Ovary (tissue), 9 donors: Measurements from ENCODE around the gene ZNF175. TPM values are rescaled to one million over a fixed set of nuclear protein-coding genes. Genes with fewer than 3 reads are reported as not detected.

ENCODE experiments used
- DNase-seq, 5 donors: peaks; one replicate each; pipeline ENCODE4 v3.0.0-alpha.2; 2019 to 2020
- H3K27ac ChIP-seq, 2 donors: fragments of 200-600 bp; one replicate each; pipeline versions ENCODE4 v1.5.1 to v1.8.0; 2019 to 2022
- H3K27me3 ChIP-seq: fragments of 200-600 bp; one replicate; pipeline ENCODE4 v1.8.0; 2022
- H3K36me3 ChIP-seq: fragments of 200-600 bp; sonication (generic); one replicate; pipeline ENCODE4 v1.5.1; 2019
- H3K4me1 ChIP-seq: one replicate; pipeline ENCODE4 v1.8.1; 2013; ENCODE audit warnings: mild to moderate bottlenecking, moderate library complexity; ENCODE audit not compliant: insufficient read depth
- H3K4me3 ChIP-seq: fragments of 200-600 bp; sonication (generic); one replicate; pipeline ENCODE4 v1.5.1; 2017
- H3K9me3 ChIP-seq, 2 donors: fragments of 200-600 bp in 1 of 2; sonication (generic) in 1 of 2; one replicate each; pipeline versions ENCODE4 v1.5.1 to v1.8.1; 2013 to 2019; ENCODE audit warnings: mild to moderate bottlenecking in 1 of 2, moderate library complexity in 1 of 2
- EP300 ChIP-seq: sonication (generic); formaldehyde crosslinking; IDR thresholded peaks from one replicate; pipeline ENCODE4 v1.6.1; 2017; ENCODE audit warnings: antibody characterized with exemption
- POLR2A ChIP-seq: fragments of 450-650 bp; IDR thresholded peaks from one replicate; pipeline ENCODE4 v1.6.1; 2017; ENCODE audit warnings: antibody characterized with exemption, mild to moderate bottlenecking, moderate library complexity
- WGBS, 3 donors: extraction: QIAGEN DNeasy Blood & Tissue Kit in 1 of 3; methylation state at CpG; one replicate each; pipeline versions ENCODE4 v1.1.5 to v1.1.7; 2013 to 2017; 5-methylcytosine and 5-hydroxymethylcytosine counted together
- intact Hi-C, 4 donors: fragments of 100-400 bp; cut with DNase I; formaldehyde crosslinking; loops; one replicate each; pipeline versions ENCODE4 v1.11.0 to v1.15.1; 2022 to 2023
- polyA plus RNA-seq, 2 donors: library from polyadenylated mRNA; stranded (reverse); fragments of 200-250 nt in 1 of 2; fragments of 350-450 nt in 1 of 2; fragmentation: Illumina TruSeq in 1 of 2; extraction: RNeasy Lipid Tissue Mini Kit (QIAGEN cat#74804) in 1 of 2; gene quantifications; one replicate each; pipeline ENCODE4 v1.2.3, GENCODE V29; 2013 to 2014
- total RNA-seq, 7 donors: library from RNA; depleted of rRNA in 2 of 7; stranded (reverse); fragments of >200 nt in 2 of 7; fragmentation: NEBNext Ultra II Directional in 3 of 7; extraction: Animal tissue kit (Norgen Biotek cat#: 25700) in 3 of 7; gene quantifications; one replicate each; pipeline versions ENCODE4 v1.1.0 to v1.2.4, GENCODE V29; 2016 to 2023
- TF ChIP-seq, protein P1 (sequence below), 3 donors: fragments of 450-650 bp in 2 of 3; fragments of 200-600 bp in 1 of 3; IDR thresholded peaks; one replicate each; pipeline versions ENCODE4 v1.5.1 to v1.8.0; 2016 to 2022; ENCODE audit warnings: antibody characterized with exemption in 3 of 3, mild to moderate bottlenecking in 1 of 3
- donor health status: DM: no; HTN: no; CAD: no; lungs with moderate emphysema.
- donor health status: DM: no; HTN: no; CAD: no.
- donor health status: Bipolar disorder and iron deficiency.
- donor health status: DM: yes; HTN: yes; CAD: no.
- donor health status: DM: no; HTN: no; CAD: no.
- donor health status: DM: yes; HTN: yes; CAD: no.

ZNF175 gene
- total and polyA plus RNA-seq, 9 donors, result 4.3 to 17.3 (median 12.6) TPM

DNA sequence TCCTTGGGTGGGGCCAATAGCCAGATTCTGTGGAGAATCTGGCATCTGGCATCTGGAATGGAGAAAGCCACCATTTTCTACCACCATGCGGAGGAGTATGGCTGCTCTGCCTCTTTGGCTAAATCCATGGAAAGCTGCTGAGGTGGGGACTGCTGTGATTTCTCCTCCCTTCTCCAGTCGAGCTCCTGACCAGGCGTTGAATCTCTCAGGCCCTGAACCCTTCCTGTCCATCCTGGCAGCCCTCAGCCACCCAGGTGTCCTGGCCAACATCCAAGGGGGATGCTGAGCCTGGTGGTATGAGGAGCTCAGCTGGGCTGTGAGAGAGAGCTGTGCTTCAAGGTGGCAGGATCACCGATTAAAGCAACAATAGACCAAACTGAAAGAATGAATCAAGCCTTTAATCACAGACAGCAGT lies 22.2 kb upstream of the ZNF175 start:
- Histone ChIP-seq H3K27me3 (no peaks in the 10 kb centered on the region), H3K36me3 (no peaks in the 10 kb centered on the region), H3K27ac (no peak overlapping the region), H3K4me1 (no peaks in the 10 kb centered on the region), H3K9me3 (no peaks in the 10 kb centered on the region), H3K4me3 (no peak overlapping the region)
- no peak for DNase-seq
- TF ChIP-seq POLR2A (no peak), EP300 (no peak)
- TF ChIP-seq, protein P1, sequence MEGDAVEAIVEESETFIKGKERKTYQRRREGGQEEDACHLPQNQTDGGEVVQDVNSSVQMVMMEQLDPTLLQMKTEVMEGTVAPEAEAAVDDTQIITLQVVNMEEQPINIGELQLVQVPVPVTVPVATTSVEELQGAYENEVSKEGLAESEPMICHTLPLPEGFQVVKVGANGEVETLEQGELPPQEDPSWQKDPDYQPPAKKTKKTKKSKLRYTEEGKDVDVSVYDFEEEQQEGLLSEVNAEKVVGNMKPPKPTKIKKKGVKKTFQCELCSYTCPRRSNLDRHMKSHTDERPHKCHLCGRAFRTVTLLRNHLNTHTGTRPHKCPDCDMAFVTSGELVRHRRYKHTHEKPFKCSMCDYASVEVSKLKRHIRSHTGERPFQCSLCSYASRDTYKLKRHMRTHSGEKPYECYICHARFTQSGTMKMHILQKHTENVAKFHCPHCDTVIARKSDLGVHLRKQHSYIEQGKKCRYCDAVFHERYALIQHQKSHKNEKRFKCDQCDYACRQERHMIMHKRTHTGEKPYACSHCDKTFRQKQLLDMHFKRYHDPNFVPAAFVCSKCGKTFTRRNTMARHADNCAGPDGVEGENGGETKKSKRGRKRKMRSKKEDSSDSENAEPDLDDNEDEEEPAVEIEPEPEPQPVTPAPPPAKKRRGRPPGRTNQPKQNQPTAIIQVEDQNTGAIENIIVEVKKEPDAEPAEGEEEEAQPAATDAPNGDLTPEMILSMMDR (IDR thresholded peaks at IDR 0.05), result no peak
- intact Hi-C loops, result no loop called here
- 61 to 70% (median 61%) methylated on average over 4 of the region's 4 CpGs for WGBS, 3 donors

DNA sequence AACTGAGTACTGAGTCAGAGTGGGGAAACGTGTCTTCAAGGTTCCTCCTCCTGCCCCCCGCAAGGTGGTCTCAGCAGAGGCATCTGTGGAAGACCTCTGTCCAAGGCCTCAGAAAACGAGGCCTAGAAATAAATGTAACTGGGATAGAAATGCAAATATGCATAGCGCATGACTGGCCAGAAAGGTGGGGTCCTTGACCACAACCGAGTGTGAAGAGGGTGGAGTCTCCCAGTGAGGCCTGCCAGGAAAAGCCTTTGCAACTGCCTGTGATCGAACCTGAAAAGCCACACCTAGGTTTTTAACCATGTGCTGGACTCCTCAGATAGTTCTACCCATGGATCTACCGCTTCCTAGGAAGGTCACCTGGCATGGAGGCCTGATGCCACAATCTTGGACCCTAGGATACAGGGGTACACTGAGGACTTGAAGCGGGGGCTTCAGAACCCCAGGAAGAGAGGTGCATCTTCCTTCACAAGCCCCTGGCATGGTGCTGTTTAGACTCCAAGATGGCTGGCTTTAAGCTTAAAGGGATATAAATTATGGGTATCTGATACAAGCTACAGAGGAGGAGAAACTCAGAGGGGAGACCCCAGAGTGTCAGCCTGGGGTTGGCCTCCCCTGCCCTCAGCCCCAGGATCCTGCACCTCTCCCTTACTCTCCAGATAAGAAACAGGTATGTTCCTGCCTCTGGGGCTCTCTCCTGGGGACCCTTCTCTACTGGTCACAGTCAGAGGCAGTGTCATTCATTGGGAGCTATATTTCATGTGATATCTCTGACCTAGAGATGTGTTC lies 21.4 kb upstream of the ZNF175 start:
- no peak for TF ChIP-seq EP300
- TF ChIP-seq POLR2A, result no peak
- TF ChIP-seq, protein P1 (IDR thresholded peaks at IDR 0.05), result no peak
- DNase-seq, result no peak
- H3K27me3 ChIP-seq, result no peaks in the 10 kb centered on the region
- WGBS, 3 donors, result 57 to 68% (median 58%) methylated on average over 8 of the region's 8 CpGs
- no peaks in the 10 kb centered on the region for H3K36me3 ChIP-seq
- no peaks in the 10 kb centered on the region for H3K9me3 ChIP-seq
- no peaks in the 10 kb centered on the region for H3K4me1 ChIP-seq
- no peak overlapping the region for H3K4me3 ChIP-seq
- intact Hi-C loops, result no loop called here
- H3K27ac ChIP-seq, result no peak overlapping the region

DNA sequence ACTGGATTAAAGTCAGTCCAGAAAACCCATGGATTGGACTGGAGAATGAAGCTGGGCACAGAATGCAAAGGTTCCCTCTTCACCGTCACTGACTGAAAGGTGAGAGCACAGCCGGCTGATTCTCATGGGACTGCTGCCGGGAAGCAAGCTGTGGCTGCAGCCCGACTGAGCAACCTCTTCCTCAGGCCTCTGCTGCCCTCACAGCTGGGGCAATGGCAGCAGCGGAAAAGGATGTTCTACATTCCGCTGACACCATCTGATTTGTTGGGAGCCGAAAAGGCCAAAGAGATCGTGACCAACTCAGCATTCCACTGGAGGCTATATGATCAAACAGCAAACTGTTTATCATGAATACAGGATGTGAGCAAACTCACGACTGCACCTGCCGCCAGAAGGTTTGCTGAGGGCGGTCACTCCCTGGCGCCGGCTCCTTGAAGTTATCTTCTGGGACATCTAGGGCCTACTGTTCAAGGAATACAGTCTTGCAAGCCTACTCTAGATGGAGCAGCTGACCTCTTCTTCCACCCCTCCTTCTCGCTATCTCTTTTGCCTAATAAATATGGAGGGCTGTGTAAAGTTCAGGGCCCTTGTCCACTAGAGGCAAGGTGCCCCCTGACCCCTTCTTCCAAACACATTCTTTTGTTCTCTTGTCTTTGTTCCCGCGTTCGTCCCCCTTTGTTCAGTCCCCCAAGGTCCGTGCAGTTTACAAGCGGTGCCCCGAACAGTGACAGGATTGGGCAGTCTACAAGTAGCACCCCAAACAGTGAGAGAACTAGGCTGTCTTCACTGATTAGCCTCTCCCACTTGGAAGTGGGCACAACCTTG lies 20.0 kb upstream of the ZNF175 start:
- no peaks in the 10 kb centered on the region for H3K9me3 ChIP-seq
- DNase-seq, result no peak
- intact Hi-C loops, result no loop called here
- TF ChIP-seq, protein P1 (IDR thresholded peaks at IDR 0.05), result no peak
- TF ChIP-seq POLR2A (no peak), EP300 (no peak)
- H3K27ac ChIP-seq, result no peak overlapping the region
- H3K4me1 ChIP-seq, result no peaks in the 10 kb centered on the region
- no peak overlapping the region for H3K4me3 ChIP-seq
- no peaks in the 10 kb centered on the region for H3K27me3 ChIP-seq
- H3K36me3 ChIP-seq, result no peaks in the 10 kb centered on the region
- WGBS, 3 donors, result 75 to 83% (median 82%) methylated on average over 20 of the region's 20 CpGs

DNA sequence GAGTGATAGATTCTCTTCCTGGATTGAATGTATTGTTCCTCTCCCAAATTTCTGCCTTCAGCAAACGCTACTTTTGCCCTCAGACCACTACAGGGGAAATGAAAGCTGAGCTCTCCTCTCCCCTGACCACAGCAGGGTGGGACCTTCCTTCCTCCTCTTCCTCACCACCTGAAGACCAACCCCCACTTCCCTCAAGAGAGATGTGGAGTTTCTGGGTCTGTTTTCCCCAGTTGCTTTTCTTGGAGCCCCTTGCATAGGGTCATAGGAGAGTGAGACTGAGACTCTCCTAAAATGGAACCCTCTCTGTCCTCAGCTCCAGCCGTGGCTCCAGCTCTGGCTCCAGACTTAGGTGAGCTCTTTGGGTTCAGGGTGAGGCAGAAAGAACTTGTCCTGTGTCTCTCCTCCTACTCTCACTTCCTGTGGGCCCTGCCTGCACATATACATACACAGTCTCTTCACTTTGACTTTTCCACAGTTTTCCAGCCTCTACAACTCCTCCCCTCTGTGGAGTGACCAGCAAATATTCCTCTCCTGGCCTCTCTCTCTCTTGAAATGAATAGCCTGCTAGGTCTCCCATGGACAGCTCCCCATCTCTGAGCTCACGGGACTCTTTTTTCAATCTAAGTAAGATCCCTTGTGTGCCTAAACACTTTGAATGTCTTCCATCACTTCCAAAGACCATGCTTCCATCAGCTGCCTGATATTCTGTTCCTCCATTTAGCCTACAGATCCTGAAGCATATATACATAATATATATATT lies 19.2 kb upstream of the ZNF175 start:
- H3K36me3 ChIP-seq, result no peaks in the 10 kb centered on the region
- no peaks in the 10 kb centered on the region for H3K4me1 ChIP-seq
- H3K4me3 ChIP-seq, result no peak overlapping the region
- intact Hi-C loops, result no loop called here
- WGBS, 3 donors, result 45 to 50% (median 47%) methylated on average over 3 of the region's 3 CpGs
- no peaks in the 10 kb centered on the region for H3K9me3 ChIP-seq
- no peak overlapping the region for H3K27ac ChIP-seq
- DNase-seq, result no peak
- TF ChIP-seq EP300 (no peak), POLR2A (no peak)
- TF ChIP-seq, protein P1 (IDR thresholded peaks at IDR 0.05), result no peak
- H3K27me3 ChIP-seq, result no peaks in the 10 kb centered on the region
